Aorta (tissue), 5 donors: Measurements from ENCODE around the gene TBRG1. TPM values are rescaled to one million over a fixed set of nuclear protein-coding genes. Genes with fewer than 3 reads are reported as not detected.

Experiments used
- ATAC-seq: fragments of 200-7000 bp; cut with Tn5 transposase; one replicate; pipeline ENCODE4 v1.9.1; 2022; ENCODE audit warnings: moderate library complexity; ENCODE audit not compliant: low FRiP score
- DNase-seq, 2 donors: peaks; one replicate each; pipeline ENCODE4 v3.0.0-alpha.2; 2020
- H3K27ac ChIP-seq, 2 donors: one replicate each; pipeline ENCODE4 v1.5.1; 2013; ENCODE audit warnings: low read length in 2 of 2, mild to moderate bottlenecking in 2 of 2, moderate library complexity in 2 of 2, control low read depth in 1 of 2, inconsistent platforms in 1 of 2, low read depth in 1 of 2
- H3K27me3 ChIP-seq, 2 donors: one replicate each; pipeline ENCODE4 v1.6.1; 2013; ENCODE audit warnings: control low read depth in 1 of 2, low read length in 1 of 2, mild to moderate bottlenecking in 1 of 2, moderate library complexity in 1 of 2; ENCODE audit not compliant: insufficient read depth in 2 of 2, control insufficient read depth in 1 of 2
- H3K36me3 ChIP-seq, 2 donors: one replicate each; pipeline ENCODE4 v1.6.1; 2013; ENCODE audit warnings: control low read depth in 1 of 2, low read length in 1 of 2, mild to moderate bottlenecking in 1 of 2; ENCODE audit not compliant: insufficient read depth in 2 of 2, control insufficient read depth in 1 of 2
- H3K4me1 ChIP-seq, 2 donors: one replicate each; pipeline ENCODE4 v1.6.1; 2013; ENCODE audit warnings: low read length in 2 of 2, control low read depth in 1 of 2, mild to moderate bottlenecking in 1 of 2, moderate library complexity in 1 of 2; ENCODE audit not compliant: insufficient read depth in 2 of 2, control insufficient read depth in 1 of 2
- H3K4me3 ChIP-seq, 2 donors: one replicate each; pipeline ENCODE4 v1.5.1; 2013; ENCODE audit warnings: low read length in 2 of 2, control low read depth in 1 of 2, mild to moderate bottlenecking in 1 of 2
- H3K9me3 ChIP-seq: one replicate; pipeline ENCODE4 v1.6.1; 2013; ENCODE audit warnings: mild to moderate bottlenecking, low read length; ENCODE audit not compliant: control insufficient read depth
- WGBS, 2 donors: extraction: QIAGEN DNeasy Blood & Tissue Kit; methylation state at CpG; one replicate each; pipeline ENCODE4 v1.1.7; 2013; 5-methylcytosine and 5-hydroxymethylcytosine counted together
- intact Hi-C, 2 donors: fragments of 100-400 bp; cut with DNase I; formaldehyde crosslinking; loops; one replicate each; pipeline versions ENCODE4 v1.14.2 to v1.15.0; 2022
- polyA plus RNA-seq, 2 donors: library from polyadenylated mRNA; stranded (reverse); fragments of 200-250 nt; gene quantifications; one replicate each; pipeline ENCODE4 v1.2.3, GENCODE V29; 2013
- total RNA-seq, 2 donors: library from RNA; stranded (reverse); fragmentation: NEBNext Ultra II Directional; extraction: Animal tissue kit (Norgen Biotek cat#: 25700); gene quantifications; one replicate each; pipeline ENCODE4 v1.2.1, GENCODE V29; 2021
- donor health status: healthy with polysubstance abuse.
- donor health status: Bipolar disorder and iron deficiency.
- donor health status: DM: no; HTN: no; CAD: no.
- donor health status: DM: no; HTN: no; CAD: no.
- donor health status: DM: yes; HTN: yes; CAD: no.

The TBRG1 gene
- total and polyA plus RNA-seq, 4 donors, result 20.5 to 65.4 (median 45.3) TPM

- H3K4me3 ChIP-seq, result no peak overlapping the region
- intact Hi-C loops, result no loop called here
- H3K4me1 ChIP-seq, result no peaks in the 10 kb centered on the region
- no peaks in the 10 kb centered on the region for H3K27me3 ChIP-seq
- H3K9me3 ChIP-seq, result no peaks in the 10 kb centered on the region
- no peak overlapping the region for H3K27ac ChIP-seq
- ATAC-seq, result no peak
- peaks cover 0 to 2% of the 10 kb centered on the region in 2 donors for H3K36me3 ChIP-seq
- DNase-seq, result no peak
Measured at GRCh38 chr11:124661553-124661952, 38.9 kb downstream of the TBRG1 start.

- H3K27ac ChIP-seq, result no peak overlapping the region
- no peaks in the 10 kb centered on the region for H3K4me1 ChIP-seq
- H3K9me3 ChIP-seq, result no peaks in the 10 kb centered on the region
- intact Hi-C loops, result no loop called here
- DNase-seq, result no peak
- 83 to 87% methylated on average over 4 of the region's 4 CpGs for WGBS, 2 donors
- H3K4me3 ChIP-seq, result no peak overlapping the region
- no peaks in the 10 kb centered on the region for H3K36me3 ChIP-seq
- no peak for ATAC-seq
- no peaks in the 10 kb centered on the region for H3K27me3 ChIP-seq
Measured at GRCh38 chr11:124662106-124662505, 39.4 kb downstream of the TBRG1 start.

GRCh38 chr11:124663861-124664260, 41.2 kb downstream of the TBRG1 start:
- DNase-seq (no peak), ATAC-seq (no peak)
- Histone ChIP-seq H3K27ac (no peak overlapping the region), H3K36me3 (no peaks in the 10 kb centered on the region), H3K27me3 (no peaks in the 10 kb centered on the region), H3K4me3 (no peak overlapping the region), H3K4me1 (no peaks in the 10 kb centered on the region), H3K9me3 (no peaks in the 10 kb centered on the region)
- 95 to 96% methylated on average over 2 of the region's 2 CpGs for WGBS, 2 donors
- intact Hi-C loops, result no loop called here

- ATAC-seq, result no peak
- Histone ChIP-seq H3K27me3 (no peaks in the 10 kb centered on the region), H3K9me3 (no peaks in the 10 kb centered on the region), H3K4me1 (no peaks in the 10 kb centered on the region), H3K36me3 (no peaks in the 10 kb centered on the region), H3K27ac (no peak overlapping the region), H3K4me3 (no peak overlapping the region)
- no peak for DNase-seq
- intact Hi-C loops, result loop anchor here (5.0 kb wide), 2 partner anchors 75 to 170 kb away; no protein-coding TSS in a partner anchor
- WGBS, 2 donors, result 95 to 100% methylated on average over 3 of the region's 3 CpGs
Measured at GRCh38 chr11:124667601-124668000, 44.9 kb downstream of the TBRG1 start.

GRCh38 chr11:124669193-124669592, 46.5 kb downstream of the TBRG1 start:
- Histone ChIP-seq H3K4me1 (no peaks in the 10 kb centered on the region), H3K36me3 (no peaks in the 10 kb centered on the region), H3K9me3 (no peaks in the 10 kb centered on the region), H3K27ac (no peak overlapping the region), H3K27me3 (no peaks in the 10 kb centered on the region), H3K4me3 (no peak overlapping the region)
- ATAC-seq, result no peak
- DNase-seq, result no peak
- intact Hi-C loops, result loop anchor here (1.0 to 5.0 kb wide), 5 partner anchors 73 to 168 kb away; partner anchors contain the start of gene ESAM (in 1 of the 2)
- WGBS, 2 donors, result 23 to 24% methylated on average over 8 of the region's 8 CpGs

- DNase-seq, result no peak
- Histone ChIP-seq H3K27me3 (no peaks in the 10 kb centered on the region), H3K27ac (no peak overlapping the region), H3K36me3 (no peaks in the 10 kb centered on the region), H3K4me3 (no peak overlapping the region), H3K4me1 (no peaks in the 10 kb centered on the region), H3K9me3 (no peaks in the 10 kb centered on the region)
- no peak for ATAC-seq
- 65 to 69% methylated on average over 3 of the region's 3 CpGs for WGBS, 2 donors
- intact Hi-C loops, result loop anchor here in 1 of 2 donors (5.0 to 10.0 kb wide), 2 partner anchors 72 to 124 kb away; no protein-coding TSS in a partner anchor
Measured at GRCh38 chr11:124670732-124671131, 48.1 kb downstream of the TBRG1 start.

- Histone ChIP-seq H3K36me3 (no peaks in the 10 kb centered on the region), H3K27me3 (no peaks in the 10 kb centered on the region), H3K4me1 (no peaks in the 10 kb centered on the region), H3K27ac (peak overlapping the region in 1 of 2 donors; percentile 78), H3K4me3 (peak overlapping the region; percentile 66 to 79), H3K9me3 (no peaks in the 10 kb centered on the region)
- intact Hi-C loops, result loop anchor here (1.0 to 10.0 kb wide), 3 partner anchors 70 to 122 kb away; no protein-coding TSS in a partner anchor
- 47 to 58% methylated on average over 7 of the region's 7 CpGs for WGBS, 2 donors
- ATAC-seq (no peak), DNase-seq (no peak)
Measured at GRCh38 chr11:124672536-124673215, 50.0 kb downstream of the TBRG1 start.

GRCh38 chr11:124673333-124674167, 50.9 kb downstream of the TBRG1 start, which contains the start of the genes SIAE and SPA17:
TSS of gene SIAE (minus strand) at chr11:124673739. CDS start at chr11:124673708, 31 bp downstream.
TSS of gene SPA17 (plus strand) at chr11:124673904. CDS start at chr11:124675265, 1,361 bp downstream.
- intact Hi-C loops, result loop anchor here (1.0 to 10.0 kb wide), 3 partner anchors 69 to 121 kb away; no protein-coding TSS in a partner anchor
- H3K36me3 ChIP-seq, result no peaks in the 10 kb centered on the region
- peak; percentile 97 to 99 for DNase-seq
- peak within 1 kb of the TSS; percentile 31 to 84 for H3K27ac ChIP-seq
- H3K4me1 ChIP-seq, result no peaks in the 10 kb centered on the region
- peak; percentile 99 for ATAC-seq
- H3K27me3 ChIP-seq, result no peaks in the 10 kb centered on the region
- H3K9me3 ChIP-seq, result no peaks in the 10 kb centered on the region
- peak within 1 kb of the TSS; percentile 66 to 79 for H3K4me3 ChIP-seq
- WGBS, 2 donors, result 0 to 1% methylated on average over 55 to 58 of the region's 58 CpGs
